ENCODE data around the gene BEND6.

Gene BEND6

DNA sequence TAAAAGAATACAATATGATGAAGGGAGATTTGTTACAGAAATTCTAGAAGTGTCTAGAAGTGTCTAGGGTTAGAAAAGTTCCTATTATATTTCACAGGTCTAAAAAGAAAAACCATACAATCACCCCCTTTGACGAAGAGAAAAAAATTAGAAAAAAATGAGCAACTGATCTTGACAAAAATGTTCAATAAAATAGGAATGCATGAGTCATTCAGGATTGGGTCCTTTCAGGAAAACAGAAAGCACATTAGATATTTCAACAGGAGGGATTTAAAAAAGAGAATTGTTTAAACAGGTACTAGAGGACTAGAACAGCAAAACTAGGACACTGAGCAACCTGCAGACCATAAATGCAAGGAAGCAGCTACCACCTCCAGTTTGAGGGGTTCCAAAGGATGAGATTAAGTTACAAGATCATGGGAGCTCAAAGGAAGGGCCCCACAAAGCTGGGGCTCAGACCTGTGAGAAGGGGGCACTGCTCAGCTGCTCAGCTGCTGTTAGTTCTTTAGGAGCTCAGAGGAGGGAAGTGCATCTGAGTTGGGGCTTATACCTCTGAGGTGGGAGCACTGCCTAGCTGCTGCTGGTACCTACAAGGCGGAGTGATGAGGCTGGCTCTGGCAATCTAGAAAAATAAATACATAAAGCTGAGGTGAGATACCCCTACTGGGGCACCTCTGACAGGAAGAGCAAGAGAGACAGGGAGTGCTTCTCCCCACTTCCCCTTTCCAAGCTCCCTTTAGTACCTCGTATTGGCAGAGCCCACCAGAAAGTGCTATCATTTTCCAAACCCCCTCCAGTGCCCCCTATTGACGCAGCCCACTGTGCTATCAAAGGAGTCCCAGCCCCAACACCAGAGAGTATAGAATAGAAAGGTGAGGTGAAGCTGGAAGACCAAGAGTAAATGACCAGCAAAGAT is 27.1 kb upstream of the BEND6 start:
- no peak overlapping the region for H3K4me3 ChIP-seq (ENCODE audit: low read length)
- TF ChIP-seq ZNF274 (IDR thresholded peaks at IDR 0.05; ENCODE audit: low read depth, low read length), result no peak

DNA sequence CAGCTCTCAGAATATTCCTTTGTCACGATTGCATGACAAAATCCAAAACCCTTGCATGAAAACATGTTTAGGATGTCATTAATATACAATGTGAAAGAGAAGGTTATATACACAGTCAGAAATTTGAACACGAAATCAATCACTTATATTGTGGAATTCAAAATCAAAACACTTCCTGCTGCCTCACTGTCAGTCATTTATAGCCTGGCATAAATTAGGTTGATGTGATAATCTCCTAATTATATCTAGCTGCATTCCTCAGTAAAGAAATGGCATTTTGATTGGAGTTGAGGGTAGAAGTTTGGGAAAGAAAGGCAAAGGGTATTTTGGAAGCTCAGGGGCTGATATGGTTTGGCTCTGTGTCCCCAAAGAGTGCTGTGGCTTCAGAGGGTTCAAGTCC is 24.1 kb upstream of the BEND6 start:
- no peak for TF ChIP-seq ZNF274 (IDR thresholded peaks at IDR 0.05; ENCODE audit: low read depth, low read length)

DNA sequence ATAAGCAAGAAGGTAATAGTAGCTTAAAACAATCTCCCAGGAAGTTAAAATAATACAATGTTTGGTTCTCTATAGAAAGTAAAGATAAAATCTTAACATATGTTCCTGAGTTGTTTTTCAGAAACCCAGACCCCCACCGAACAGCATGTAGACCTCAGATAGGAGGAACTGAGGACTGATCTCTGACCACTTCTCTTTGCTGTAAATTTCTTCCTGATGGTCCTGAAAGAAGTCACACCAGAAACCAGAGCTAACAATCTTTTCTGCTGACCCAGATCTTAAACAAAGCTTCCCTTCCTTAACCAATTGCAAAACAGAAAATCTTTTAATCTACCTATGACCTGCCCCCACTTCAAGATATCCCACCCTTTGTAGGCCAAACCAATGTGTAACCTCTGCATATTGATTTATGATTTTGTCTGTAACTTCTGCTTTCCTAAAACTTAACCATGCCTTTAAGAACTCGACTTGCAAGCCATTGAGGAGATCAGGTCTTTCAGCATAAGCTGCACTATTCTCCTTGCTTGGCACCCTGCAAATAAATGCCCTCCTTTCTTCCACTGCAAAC is 21.9 kb upstream of the BEND6 start:
- H3K4me3 ChIP-seq (ENCODE audit: low read length), result no peak overlapping the region
- TF ChIP-seq ZNF274 (IDR thresholded peaks at IDR 0.05; ENCODE audit: low read depth, low read length), result no peak

More for the DNA sequence above, 24.1 kb upstream of the BEND6 start:
- no peak overlapping the region for H3K4me3 ChIP-seq (ENCODE audit: low read length)

DNA sequence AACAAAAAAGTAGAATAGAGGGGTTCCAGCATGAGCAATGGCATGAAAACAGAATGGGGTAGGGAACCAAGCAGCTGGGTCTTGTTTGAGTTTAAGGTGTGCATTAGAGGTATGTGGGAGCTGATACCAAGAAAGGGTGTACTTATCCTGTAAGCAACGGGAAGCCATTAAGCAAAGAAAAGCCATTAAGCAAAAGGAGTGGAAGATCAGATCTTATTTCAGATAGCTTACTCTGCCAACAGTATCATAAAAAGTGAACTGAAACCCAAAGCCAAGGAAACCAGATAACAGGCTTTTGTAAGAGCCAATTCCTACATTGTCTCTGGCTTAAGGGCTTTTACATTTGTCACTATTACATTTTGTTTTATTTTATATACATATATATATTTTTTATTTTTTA is 21.3 kb upstream of the BEND6 start:
- no peak for TF ChIP-seq ZNF274 (IDR thresholded peaks at IDR 0.05; ENCODE audit: low read depth, low read length)
- H3K4me3 ChIP-seq (ENCODE audit: low read length), result no peak overlapping the region

DNA sequence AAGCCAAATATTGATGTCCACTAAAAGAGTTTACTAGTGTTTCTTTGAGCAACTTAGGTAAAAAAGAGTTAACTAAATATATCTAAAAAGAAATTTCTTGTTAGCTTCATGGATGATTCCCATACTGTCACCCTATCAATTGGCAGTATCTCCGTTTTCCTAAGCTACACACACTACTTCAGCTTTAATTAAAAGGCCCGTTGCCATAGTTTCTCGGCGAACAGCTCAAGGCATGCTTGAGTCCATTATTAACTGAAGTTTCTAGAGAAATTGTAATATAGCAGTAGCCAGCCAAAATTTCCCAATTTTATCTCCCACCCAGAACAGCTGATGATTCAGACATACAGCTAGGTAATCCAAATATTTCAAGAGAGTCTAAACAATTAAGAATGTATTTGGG is 20.0 kb upstream of the BEND6 start:
- no peak overlapping the region for H3K4me3 ChIP-seq (ENCODE audit: low read length)
- TF ChIP-seq ZNF274 (IDR thresholded peaks at IDR 0.05; ENCODE audit: low read depth, low read length), result no peak

DNA sequence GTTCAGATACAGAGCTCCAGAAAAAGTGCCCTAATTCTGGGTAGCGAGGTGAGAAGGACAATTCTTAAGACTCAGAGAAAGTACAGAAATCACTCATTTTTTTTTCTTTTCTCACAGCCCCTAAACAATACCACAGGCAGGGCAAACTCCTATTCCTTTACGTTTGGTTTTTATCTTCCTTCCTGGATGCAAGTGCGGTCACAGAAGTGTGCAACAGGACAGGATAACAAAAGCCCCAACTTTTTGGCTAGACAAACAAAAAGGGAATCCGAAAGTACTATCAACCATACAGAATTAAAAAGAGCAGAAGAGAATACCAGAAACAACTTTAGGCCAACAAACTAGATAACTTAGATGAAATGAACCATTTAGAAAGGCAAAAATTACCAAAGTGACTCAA is 18.4 kb upstream of the BEND6 start:
- TF ChIP-seq ZNF274 (IDR thresholded peaks at IDR 0.05; ENCODE audit: low read depth, low read length), result no peak
- H3K4me3 ChIP-seq (ENCODE audit: low read length), result no peak overlapping the region

DNA sequence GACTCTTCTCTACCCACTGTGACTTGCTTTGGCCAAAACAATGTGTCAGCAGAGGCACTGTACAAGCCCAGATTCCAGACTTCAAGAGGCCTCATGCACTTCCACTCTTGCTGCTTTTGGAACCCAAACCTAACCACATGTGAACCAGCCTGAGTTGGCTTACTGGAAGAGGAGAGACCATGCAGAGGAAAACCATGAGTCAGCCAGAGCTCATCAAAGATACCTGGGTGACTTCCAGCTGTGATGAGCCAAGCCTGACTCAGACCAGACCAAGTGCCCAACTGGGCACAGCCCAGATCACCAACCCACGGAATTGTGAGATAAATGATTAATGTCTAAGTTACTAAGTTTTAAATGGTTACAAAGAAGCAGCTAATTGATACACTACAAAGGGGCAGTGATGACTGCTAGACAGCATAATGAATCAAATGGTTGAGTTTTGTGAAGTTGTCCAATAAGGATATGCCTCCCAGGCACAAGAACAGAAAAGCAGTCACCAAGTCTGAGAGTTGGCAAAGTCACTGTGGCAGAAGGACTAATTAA is 16.2 kb upstream of the BEND6 start:
- H3K4me3 ChIP-seq (ENCODE audit: low read length), result no peak overlapping the region
- TF ChIP-seq ZNF274 (IDR thresholded peaks at IDR 0.05; ENCODE audit: low read depth, low read length), result no peak

DNA sequence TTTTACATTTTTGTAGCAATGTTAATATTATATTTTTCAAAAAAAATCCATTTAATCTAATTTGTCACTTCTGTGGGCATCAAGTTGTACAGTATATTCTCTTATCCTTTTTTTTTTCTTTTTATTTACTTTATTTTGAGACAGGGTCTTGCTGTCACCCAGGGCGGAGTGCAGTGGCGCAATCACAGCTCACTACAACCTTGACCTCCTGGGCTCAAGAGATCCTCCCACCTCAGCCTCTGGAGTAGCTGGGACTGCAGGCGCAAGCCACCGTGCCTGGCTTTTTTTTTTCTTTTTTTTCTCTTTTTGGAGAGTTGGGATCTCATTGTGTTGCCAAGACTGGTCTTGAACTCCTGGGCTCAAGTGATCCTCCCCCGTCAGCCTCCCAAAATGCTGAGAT is 14.4 kb upstream of the BEND6 start:
- no peak for TF ChIP-seq ZNF274 (IDR thresholded peaks at IDR 0.05; ENCODE audit: low read depth, low read length)
- no peak overlapping the region for H3K4me3 ChIP-seq (ENCODE audit: low read length)

DNA sequence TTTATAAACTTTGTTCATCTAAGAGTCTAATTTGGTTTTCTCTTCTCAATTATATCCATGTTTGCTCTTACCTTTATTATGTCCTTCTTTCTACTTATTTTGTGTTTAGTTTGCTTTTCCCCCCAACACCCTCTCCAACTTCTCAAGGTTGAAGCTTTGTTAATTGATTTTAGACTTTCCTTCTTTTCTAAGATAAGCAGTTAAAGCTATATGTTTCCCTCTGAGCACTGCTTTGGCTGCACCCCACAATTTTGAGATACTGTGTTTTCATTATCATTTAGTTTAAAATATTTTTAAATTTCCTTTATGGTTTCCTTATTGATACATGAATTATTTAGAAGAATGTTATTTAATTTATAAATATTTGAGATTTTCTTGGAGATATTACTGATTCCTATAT is 13.9 kb upstream of the BEND6 start:
- no peak overlapping the region for H3K4me3 ChIP-seq (ENCODE audit: low read length)
- TF ChIP-seq ZNF274 (IDR thresholded peaks at IDR 0.05; ENCODE audit: low read depth, low read length), result no peak

DNA sequence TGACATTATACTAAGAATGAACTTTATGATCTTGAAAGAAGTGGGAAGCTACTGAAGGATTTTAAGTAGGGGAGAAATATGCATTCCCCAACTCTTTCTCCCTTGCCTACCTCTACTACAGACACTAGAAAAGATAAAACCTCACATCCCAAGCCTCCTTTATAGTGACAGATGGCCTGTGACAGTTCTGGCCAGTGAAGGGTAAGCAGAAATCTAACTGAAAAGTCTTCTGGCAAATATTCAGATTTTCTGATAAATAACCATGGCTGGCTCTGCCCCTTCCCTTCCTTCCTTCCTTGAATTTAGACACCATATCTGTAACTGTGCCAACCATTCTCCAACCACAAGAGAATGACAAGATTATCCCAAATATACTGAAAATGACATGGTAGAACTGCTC is 10.2 kb upstream of the BEND6 start:
- no peak overlapping the region for H3K4me3 ChIP-seq (ENCODE audit: low read length)
- no peak for TF ChIP-seq ZNF274 (IDR thresholded peaks at IDR 0.05; ENCODE audit: low read depth, low read length)

DNA sequence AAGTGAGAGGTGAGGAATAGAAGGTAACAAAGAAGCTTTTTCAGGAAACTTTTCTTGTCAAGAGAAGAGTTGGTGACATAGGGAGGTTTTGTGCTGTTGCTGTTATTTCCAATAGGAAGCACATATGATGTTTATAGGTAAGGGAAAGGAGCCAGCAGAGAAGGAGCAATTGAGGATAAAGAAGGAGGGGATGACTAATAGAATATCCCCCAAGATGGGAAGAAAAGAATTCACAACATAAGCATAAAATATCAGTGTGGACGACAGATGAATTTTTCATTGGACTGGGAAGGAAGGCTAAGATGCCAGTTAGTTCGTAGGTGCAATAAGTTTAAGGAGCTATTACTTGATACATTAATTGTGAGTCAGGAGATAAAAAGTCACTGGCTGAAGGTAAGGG is 8.5 kb upstream of the BEND6 start:
- no peak for TF ChIP-seq ZNF274 (IDR thresholded peaks at IDR 0.05; ENCODE audit: low read depth, low read length)
- H3K4me3 ChIP-seq (ENCODE audit: low read length), result no peak overlapping the region

DNA sequence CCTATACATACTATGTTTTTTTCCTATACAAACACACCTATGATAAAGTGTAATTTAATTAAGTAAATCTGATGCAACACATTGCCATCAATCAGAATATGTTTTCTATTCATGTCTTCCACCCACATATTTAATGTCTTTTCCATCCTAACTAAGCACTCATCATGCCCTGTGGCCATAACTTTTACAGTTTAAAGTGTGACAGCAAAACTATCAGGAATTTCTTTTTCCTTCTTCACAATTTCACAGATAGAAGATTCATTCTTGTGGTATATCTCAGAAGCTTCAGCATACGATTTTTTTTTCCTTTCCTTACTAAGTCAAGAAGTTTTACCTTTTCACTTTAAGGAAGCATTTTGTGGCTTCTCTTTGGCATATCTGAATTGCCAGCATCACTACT is 7.0 kb upstream of the BEND6 start:
- no peak for TF ChIP-seq ZNF274 (IDR thresholded peaks at IDR 0.05; ENCODE audit: low read depth, low read length)
- no peak overlapping the region for H3K4me3 ChIP-seq (ENCODE audit: low read length)

DNA sequence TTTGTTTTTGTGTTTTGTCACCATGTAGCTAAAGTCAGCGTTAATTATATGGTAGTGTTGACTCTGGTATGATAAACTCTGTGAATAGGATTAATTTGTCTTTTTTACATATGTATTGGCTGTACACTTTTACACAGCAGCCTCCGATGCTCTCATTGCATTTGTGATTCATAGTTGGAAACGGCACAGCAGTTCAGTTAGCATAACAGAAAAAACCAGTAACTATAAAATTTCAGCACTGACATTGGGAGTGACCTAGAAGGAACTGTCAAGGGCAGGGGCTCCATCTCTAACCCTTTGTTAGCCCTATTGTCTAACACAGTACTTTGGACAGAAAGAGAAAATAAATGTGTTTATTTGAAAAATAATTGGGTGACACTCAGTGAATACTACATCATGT is 5.6 kb upstream of the BEND6 start:
- TF ChIP-seq ZNF274 (IDR thresholded peaks at IDR 0.05; ENCODE audit: low read depth, low read length), result no peak
- no peak overlapping the region for H3K4me3 ChIP-seq (ENCODE audit: low read length)

DNA sequence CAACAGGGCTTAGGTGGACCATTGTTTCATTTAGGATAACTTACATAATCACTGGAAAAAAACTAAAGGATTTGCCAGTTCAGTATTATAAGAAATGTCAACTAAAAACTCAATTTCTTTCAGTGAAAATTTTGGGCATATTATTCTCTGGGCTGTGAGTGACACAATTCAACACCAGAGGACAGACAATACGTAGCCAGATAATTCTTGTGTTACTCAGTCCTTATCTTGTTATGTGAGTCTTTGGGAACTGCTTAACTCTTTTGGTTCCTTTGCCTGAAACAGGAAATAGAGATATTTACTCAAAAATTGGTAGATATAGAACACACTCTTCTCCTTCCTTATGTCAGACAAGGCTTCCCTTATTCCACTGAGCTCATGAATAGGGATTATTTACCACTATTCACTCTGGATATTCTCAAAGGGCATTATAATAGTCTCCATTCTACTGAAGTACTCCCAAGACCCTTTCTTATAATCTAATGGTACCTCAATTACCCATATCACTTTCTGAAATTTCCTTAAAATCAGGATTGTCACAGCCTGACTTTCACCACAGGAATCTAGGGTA is 4.9 kb upstream of the BEND6 start:
- no peak overlapping the region for H3K4me3 ChIP-seq (ENCODE audit: low read length)

More for the DNA sequence above, 4.9 kb upstream of the BEND6 start:
- no peak for TF ChIP-seq ZNF274 (IDR thresholded peaks at IDR 0.05; ENCODE audit: low read depth, low read length)

Data from GM08714 (cell line).